Measurements from ENCODE around the gene HOXB7.

DNA sequence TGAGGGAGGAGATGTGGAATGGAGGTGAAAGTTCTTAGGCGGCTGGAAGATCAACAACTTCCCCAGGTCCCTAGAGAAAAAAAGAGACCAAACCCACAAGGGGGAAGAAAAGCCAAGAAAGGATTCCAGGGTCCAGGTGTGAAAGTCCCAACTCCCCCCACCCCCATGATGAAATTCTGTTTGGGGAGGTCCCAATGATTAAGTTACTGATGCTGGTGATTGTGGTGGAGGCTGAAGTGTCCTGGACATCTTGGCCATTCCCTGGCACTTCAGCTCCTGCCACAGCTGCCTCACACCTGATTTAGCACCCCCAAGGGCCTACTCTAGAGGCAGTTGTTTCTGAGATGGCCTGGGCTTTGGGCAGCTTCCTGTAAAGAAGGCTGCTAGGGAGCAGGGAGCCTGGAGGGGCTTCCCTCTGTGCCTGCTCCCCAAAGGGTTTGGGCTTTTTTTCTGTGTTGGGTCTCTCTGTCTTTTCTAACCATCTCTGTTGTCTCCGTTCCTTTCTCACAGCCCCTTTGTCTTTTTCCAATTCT, 45.7 kb downstream of the HOXB7 start:
- TF ChIP-seq, protein P1, sequence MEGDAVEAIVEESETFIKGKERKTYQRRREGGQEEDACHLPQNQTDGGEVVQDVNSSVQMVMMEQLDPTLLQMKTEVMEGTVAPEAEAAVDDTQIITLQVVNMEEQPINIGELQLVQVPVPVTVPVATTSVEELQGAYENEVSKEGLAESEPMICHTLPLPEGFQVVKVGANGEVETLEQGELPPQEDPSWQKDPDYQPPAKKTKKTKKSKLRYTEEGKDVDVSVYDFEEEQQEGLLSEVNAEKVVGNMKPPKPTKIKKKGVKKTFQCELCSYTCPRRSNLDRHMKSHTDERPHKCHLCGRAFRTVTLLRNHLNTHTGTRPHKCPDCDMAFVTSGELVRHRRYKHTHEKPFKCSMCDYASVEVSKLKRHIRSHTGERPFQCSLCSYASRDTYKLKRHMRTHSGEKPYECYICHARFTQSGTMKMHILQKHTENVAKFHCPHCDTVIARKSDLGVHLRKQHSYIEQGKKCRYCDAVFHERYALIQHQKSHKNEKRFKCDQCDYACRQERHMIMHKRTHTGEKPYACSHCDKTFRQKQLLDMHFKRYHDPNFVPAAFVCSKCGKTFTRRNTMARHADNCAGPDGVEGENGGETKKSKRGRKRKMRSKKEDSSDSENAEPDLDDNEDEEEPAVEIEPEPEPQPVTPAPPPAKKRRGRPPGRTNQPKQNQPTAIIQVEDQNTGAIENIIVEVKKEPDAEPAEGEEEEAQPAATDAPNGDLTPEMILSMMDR (conservative IDR thresholded peaks at IDR 0.05; ENCODE audit: low read length): no peak
- TF ChIP-seq EZH2phosphoT487 (IDR thresholded peaks at IDR 0.05; ENCODE audit: borderline replicate concordance, low read depth, low read length): no peak

Data from OCI-LY7 (cell line).